ENCODE results near the gene ULBP1.
"Not testable (repeated sequence)": the region's sequence is repeated elsewhere in the genome, so short reads cannot be mapped to it uniquely, and the experiment has no call there.

- not testable (repeated sequence) for TF ChIP-seq CTCF (IDR thresholded peaks at IDR 0.05; ENCODE audit: low read length); EZH2 (IDR thresholded peaks at IDR 0.05; ENCODE audit: borderline replicate concordance, low read length)
Observed at GRCh38 chr6:149953390-149953789, 10.4 kb upstream of the ULBP1 start.

Measured in OCI-LY1 (cell line).